Upper lobe of left lung (tissue), 6 donors: ENCODE measurements around the gene DGKB. TPM values are rescaled to one million over a fixed set of nuclear protein-coding genes. Genes with fewer than 3 reads are reported as not detected.

Experiments
- ATAC-seq, 2 donors: fragments of 200-7000 bp; cut with Tn5 transposase; one replicate each; pipeline ENCODE4 v1.9.1; 2022; ENCODE audit warnings: mild to moderate bottlenecking in 2 of 2, moderate library complexity in 2 of 2; ENCODE audit not compliant: low FRiP score in 2 of 2
- DNase-seq, 2 donors: peaks; one replicate each; pipeline ENCODE4 v3.0.0-alpha.2; 2019 to 2020
- H3K27ac ChIP-seq, 4 donors: fragments of 200-600 bp; sonication (generic); one replicate each; pipeline ENCODE4 v1.5.1; 2016 to 2019
- H3K27me3 ChIP-seq, 4 donors: fragments of 200-600 bp; sonication (generic); one replicate each; pipeline ENCODE4 v1.5.1; 2017 to 2019
- H3K36me3 ChIP-seq, 4 donors: fragments of 200-600 bp; sonication (generic); one replicate each; pipeline ENCODE4 v1.5.1; 2016 to 2019
- H3K4me1 ChIP-seq, 4 donors: fragments of 200-600 bp; sonication (generic); one replicate each; pipeline ENCODE4 v1.5.1; 2018 to 2019
- H3K4me3 ChIP-seq, 4 donors: fragments of 200-600 bp; sonication (generic); one replicate each; pipeline ENCODE4 v1.5.1; 2017 to 2019; ENCODE audit warnings: mild to moderate bottlenecking in 2 of 4, moderate library complexity in 1 of 4
- H3K9me3 ChIP-seq, 4 donors: fragments of 200-600 bp; sonication (generic); one replicate each; pipeline ENCODE4 v1.5.1; 2018 to 2019
- CTCF ChIP-seq, 6 experiments: fragments of 450-650 bp in 4 of 6; fragments of 200-600 bp in 2 of 6; sonication (generic) in 2 of 6; IDR thresholded peaks; one replicate each; pipeline ENCODE4 v1.5.1; 2016 to 2019; ENCODE audit warnings: antibody characterized with exemption in 6 of 6
- EP300 ChIP-seq, 4 donors: sonication (generic); formaldehyde crosslinking; IDR thresholded peaks; one replicate each; pipeline ENCODE4 v1.5.1; 2017; ENCODE audit warnings: antibody characterized with exemption in 4 of 4, control low read depth in 2 of 4
- POLR2A ChIP-seq, 4 donors: fragments of 450-650 bp; IDR thresholded peaks; one replicate each; pipeline ENCODE4 v1.5.1; 2016 to 2017; ENCODE audit warnings: antibody characterized with exemption in 4 of 4, mild to moderate bottlenecking in 2 of 4
- POLR2AphosphoS5 ChIP-seq, 2 donors: sonication (generic); formaldehyde crosslinking; IDR thresholded peaks; one replicate each; pipeline ENCODE4 v1.5.1; 2017; ENCODE audit warnings: antibody characterized with exemption in 2 of 2
- WGBS, 2 donors: methylation state at CpG; one replicate each; pipeline ENCODE4 v1.1.5; 2017 to 2018; 5-methylcytosine and 5-hydroxymethylcytosine counted together
- total RNA-seq, 6 donors: library from RNA; depleted of rRNA in 4 of 6; stranded (reverse); fragments of >200 nt in 4 of 6; gene quantifications; one replicate each; pipeline versions ENCODE4 v1.1.0 to v1.2.1, GENCODE V29; 2016 to 2021
- donor health status: DM: no; HTN: no; CAD: no; lungs with moderate emphysema.
- donor health status: DM: no; HTN: yes; CAD: no; lungs with severe emphysema.

Gene DGKB
- total RNA-seq, 6 donors from 2014 or later: 0.09 to 0.30 (median 0.30) TPM; not detected in 3

- Histone ChIP-seq H3K27me3 (no peaks in the 10 kb centered on the region), H3K4me3 (no peak overlapping the region), H3K36me3 (no peaks in the 10 kb centered on the region), H3K9me3 (peaks cover 2 to 20% (median 8%) of the 10 kb centered on the region in 4 donors), H3K4me1 (no peaks in the 10 kb centered on the region), H3K27ac (no peak overlapping the region)
- DNase-seq (no peak), ATAC-seq (no peak)
- TF ChIP-seq CTCF (IDR thresholded peaks at IDR 0.05) (no peak), POLR2AphosphoS5 (IDR thresholded peaks at IDR 0.05) (no peak), EP300 (IDR thresholded peaks at IDR 0.05) (no peak), POLR2A (IDR thresholded peaks at IDR 0.05) (no peak)
- WGBS, 2 donors: 0 to 29% methylated on average over 1 of the region's 1 CpG
These were observed 164.5 kb downstream of the DGKB start for GRCh38 chr7:14738086-14738485.

- H3K9me3 ChIP-seq: peaks cover 0 to 7% (median 0%) of the 10 kb centered on the region in 4 donors
- peak in 1 of 2 donors; percentile 17 for DNase-seq
- H3K36me3 ChIP-seq: no peaks in the 10 kb centered on the region
- no peak overlapping the region for H3K27ac ChIP-seq
- 15 to 42% methylated on average over 9 of the region's 9 CpGs for WGBS, 2 donors
- no peaks in the 10 kb centered on the region for H3K27me3 ChIP-seq
- no peak overlapping the region for H3K4me3 ChIP-seq
- TF ChIP-seq EP300 (IDR thresholded peaks at IDR 0.05) (no peak), POLR2AphosphoS5 (IDR thresholded peaks at IDR 0.05) (no peak), POLR2A (IDR thresholded peaks at IDR 0.05) (no peak), CTCF (IDR thresholded peaks at IDR 0.05) (no peak)
- H3K4me1 ChIP-seq: no peaks in the 10 kb centered on the region
- ATAC-seq: no peak
These were observed 167.7 kb downstream of the DGKB start for GRCh38 chr7:14734839-14735321.

GRCh38 chr7:14720785-14721184, 181.8 kb downstream of the DGKB start:
- DNase-seq (no peak), ATAC-seq (peak in 1 of 2 donors; percentile 84)
- TF ChIP-seq POLR2AphosphoS5 (IDR thresholded peaks at IDR 0.05) (no peak), CTCF (IDR thresholded peaks at IDR 0.05) (no peak), EP300 (IDR thresholded peaks at IDR 0.05) (no peak), POLR2A (IDR thresholded peaks at IDR 0.05) (no peak)
- Histone ChIP-seq H3K4me1 (no peaks in the 10 kb centered on the region), H3K27ac (no peak overlapping the region), H3K36me3 (no peaks in the 10 kb centered on the region), H3K9me3 (no peaks in the 10 kb centered on the region), H3K4me3 (no peak overlapping the region), H3K27me3 (no peaks in the 10 kb centered on the region)
- 69 to 81% methylated on average over 3 of the region's 3 CpGs for WGBS, 2 donors

- no peak overlapping the region for H3K4me3 ChIP-seq
- H3K36me3 ChIP-seq: no peaks in the 10 kb centered on the region
- ATAC-seq (peak in 1 of 2 donors; percentile 54), DNase-seq (no peak)
- WGBS, 2 donors: 35 to 40% methylated on average over 1 of the region's 1 CpG
- no peak overlapping the region for H3K27ac ChIP-seq
- no peaks in the 10 kb centered on the region for H3K9me3 ChIP-seq
- H3K27me3 ChIP-seq: no peaks in the 10 kb centered on the region
- TF ChIP-seq CTCF (IDR thresholded peaks at IDR 0.05): peak in 2 of 6 experiments; percentile 20 to 37
- no peak for TF ChIP-seq POLR2A (IDR thresholded peaks at IDR 0.05)
- H3K4me1 ChIP-seq: no peaks in the 10 kb centered on the region
These were observed 184.7 kb downstream of the DGKB start for GRCh38 chr7:14717816-14718215.

GRCh38 chr7:14717169-14717568, 185.4 kb downstream of the DGKB start:
- Histone ChIP-seq H3K27me3 (no peaks in the 10 kb centered on the region), H3K9me3 (no peaks in the 10 kb centered on the region), H3K4me3 (no peak overlapping the region), H3K36me3 (no peaks in the 10 kb centered on the region), H3K4me1 (no peaks in the 10 kb centered on the region), H3K27ac (no peak overlapping the region)
- DNase-seq (no peak), ATAC-seq (no peak)
- TF ChIP-seq CTCF (IDR thresholded peaks at IDR 0.05) (no peak), EP300 (IDR thresholded peaks at IDR 0.05) (no peak), POLR2AphosphoS5 (IDR thresholded peaks at IDR 0.05) (no peak), POLR2A (IDR thresholded peaks at IDR 0.05) (no peak)
